ENCODE results near the gene OSBPL3.

GRCh38 chr7:24769014-24769830 lies 210.8 kb downstream of the OSBPL3 start:
- no peak for TF ChIP-seq FOXP2 (optimal IDR thresholded peaks at IDR 0.05; ENCODE audit: control extremely low read depth, extremely low read length, insufficient read depth)
- no peak for TF ChIP-seq POLR2AphosphoS5 (IDR thresholded peaks at IDR 0.05; ENCODE audit: borderline replicate concordance, low read depth, low read length)
